Measurements from ENCODE around the gene ARX. TPM values are rescaled to one million over a fixed set of nuclear protein-coding genes. Genes with fewer than 3 reads are reported as not detected.

ARX gene
- total and polyA plus RNA-seq, 9 of the 15 experiments (the other 6 are each of a cell fraction or from before 2014, with no cell fraction given): 0.03 TPM; not detected in 8

- Histone ChIP-seq H3K4me2 (ENCODE audit: insufficient read depth, low read length) (no peak overlapping the region), H3K9me1 (ENCODE audit: control insufficient read depth, insufficient read depth, low read length) (no peaks in the 10 kb centered on the region), H3K79me2 (ENCODE audit: control insufficient read depth, insufficient read depth, low read length) (no peaks in the 10 kb centered on the region), H3K36me3 (ENCODE audit: control insufficient read depth, insufficient read depth, low read length) (no peaks in the 10 kb centered on the region), H3K27me3 (ENCODE audit: control insufficient read depth in 2 of 2, insufficient read depth in 2 of 2, low read length in 2 of 2) (no peaks in the 10 kb centered on the region), H3K4me3 (no peak overlapping the region), H3K27ac (ENCODE audit: extremely low read depth, low read depth, low read length) (no peak overlapping the region), H2AFZ (ENCODE audit: low read depth, low read length) (no peak overlapping the region), H3K4me1 (replicated peaks in 1 of 2; ENCODE audit: control insufficient read depth in 2 of 2, insufficient read depth in 2 of 2, low read length in 2 of 2) (no peaks in the 10 kb centered on the region; a peak in 1 of 5 replicates), H3K9me3 (replicated peaks; ENCODE audit: control insufficient read depth, insufficient read depth, low read depth, low read length) (no peaks in the 10 kb centered on the region), H4K20me1 (replicated peaks; ENCODE audit: control insufficient read depth, insufficient read depth, low read length) (no peaks in the 10 kb centered on the region), H3K9ac (ENCODE audit: insufficient read depth in 1 of 2, low read depth in 2 of 2, low read length in 2 of 2) (no peak overlapping the region)
- DNase-seq (ENCODE audit: extremely low read depth in 1 of 4, low spot score in 3 of 4): no peak
- ATAC-seq: no peak
- CTCF ChIA-PET (ENCODE audit: low intra/inter-chr PET ratio): no interaction called here
- intact Hi-C loops (cut with micrococcal nuclease): no loop called here
- in situ Hi-C loops (cut with MboI): no loop called here
- BruUV-seq (replicated peaks): no TSS peak
- POLR2A ChIA-PET: no interaction called here
- no peak for FAIRE-seq
- no peak for TF ChIP-seq ZNF165 (CRISPR knock-in tag; IDR thresholded peaks at IDR 0.05; ENCODE audit: borderline replicate concordance)
Observed at GRCh38 chrX:24956828-24957227, 58.9 kb downstream of the ARX start.

- intact Hi-C loops (cut with micrococcal nuclease) (no loop called here), in situ Hi-C loops (cut with MboI) (no loop called here)
- no peaks in the 10 kb centered on the region for H3K79me2 ChIP-seq (ENCODE audit: control insufficient read depth, insufficient read depth, low read length)
- no peaks in the 10 kb centered on the region; a peak in 1 of 5 replicates for H3K4me1 ChIP-seq (replicated peaks in 1 of 2; ENCODE audit: control insufficient read depth in 2 of 2, insufficient read depth in 2 of 2, low read length in 2 of 2)
- H3K9me1 ChIP-seq (ENCODE audit: control insufficient read depth, insufficient read depth, low read length): no peaks in the 10 kb centered on the region
- no peak for ATAC-seq
- H3K4me2 ChIP-seq (ENCODE audit: insufficient read depth, low read length): no peak overlapping the region
- FAIRE-seq: no peak
- no peaks in the 10 kb centered on the region for H4K20me1 ChIP-seq (replicated peaks; ENCODE audit: control insufficient read depth, insufficient read depth, low read length)
- no peak for DNase-seq (ENCODE audit: extremely low read depth in 1 of 4, low spot score in 3 of 4)
- H3K9me3 ChIP-seq (replicated peaks; ENCODE audit: control insufficient read depth, insufficient read depth, low read depth, low read length): no peaks in the 10 kb centered on the region
- ChIA-PET CTCF (ENCODE audit: low intra/inter-chr PET ratio) (no interaction called here), POLR2A (no interaction called here)
- TF ChIP-seq DACH1 (IDR thresholded peaks at IDR 0.05; ENCODE audit: partially characterized antibody) (no peak), ATF7 (IDR thresholded peaks at IDR 0.05) (no peak)
- no TSS peak for BruUV-seq (replicated peaks)
- no peak overlapping the region for H3K4me3 ChIP-seq
- WGBS (ENCODE audit: insufficient coverage, low coverage, missing lambda C conversion rate): 70% methylated on average over 2 of the region's 2 CpGs
- no peak overlapping the region for H2AFZ ChIP-seq (ENCODE audit: low read depth, low read length)
- no peak overlapping the region for H3K9ac ChIP-seq (ENCODE audit: insufficient read depth in 1 of 2, low read depth in 2 of 2, low read length in 2 of 2)
- no peaks in the 10 kb centered on the region for H3K36me3 ChIP-seq (ENCODE audit: control insufficient read depth, insufficient read depth, low read length)
- no peaks in the 10 kb centered on the region for H3K27me3 ChIP-seq (ENCODE audit: control insufficient read depth in 2 of 2, insufficient read depth in 2 of 2, low read length in 2 of 2)
- H3K27ac ChIP-seq (ENCODE audit: extremely low read depth, low read depth, low read length): no peak overlapping the region
Observed at GRCh38 chrX:24955372-24955930, 60.3 kb downstream of the ARX start.
